ENCODE measurements around the gene TGFBI.

Gene TGFBI

DNA sequence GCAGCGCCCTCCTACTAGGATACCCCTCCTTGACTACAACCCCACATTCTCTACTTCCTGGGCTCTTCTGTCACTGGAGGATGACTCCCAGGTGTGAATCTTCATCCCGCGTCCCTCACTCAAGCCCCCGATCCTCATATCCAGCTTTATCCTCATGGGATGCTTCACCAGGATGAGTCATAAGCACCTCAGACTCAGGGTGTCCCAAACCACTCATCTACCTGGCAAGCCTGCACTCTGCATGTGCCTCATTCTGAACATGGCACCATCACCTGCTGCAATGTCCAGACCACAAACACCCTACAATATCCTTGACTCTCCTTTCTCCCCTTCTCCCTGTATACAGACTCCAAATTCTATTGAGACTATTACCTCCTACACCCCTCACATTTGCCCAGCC, 1.5 kb upstream of the TGFBI start:
- H3K27ac Mint-ChIP-seq, result no peak overlapping the region
- CTCF ChIA-PET, result no interaction called here
- DNase-seq, result no peak
- no peak overlapping the region for H3K4me3 Mint-ChIP-seq
- H3K36me3 Mint-ChIP-seq, result no peaks in the 10 kb centered on the region
- H3K27me3 Mint-ChIP-seq, result peaks cover 58% of the 10 kb centered on the region
- no peaks in the 10 kb centered on the region for H3K9me3 Mint-ChIP-seq
- H3K4me1 Mint-ChIP-seq, result no peaks in the 10 kb centered on the region

DNA sequence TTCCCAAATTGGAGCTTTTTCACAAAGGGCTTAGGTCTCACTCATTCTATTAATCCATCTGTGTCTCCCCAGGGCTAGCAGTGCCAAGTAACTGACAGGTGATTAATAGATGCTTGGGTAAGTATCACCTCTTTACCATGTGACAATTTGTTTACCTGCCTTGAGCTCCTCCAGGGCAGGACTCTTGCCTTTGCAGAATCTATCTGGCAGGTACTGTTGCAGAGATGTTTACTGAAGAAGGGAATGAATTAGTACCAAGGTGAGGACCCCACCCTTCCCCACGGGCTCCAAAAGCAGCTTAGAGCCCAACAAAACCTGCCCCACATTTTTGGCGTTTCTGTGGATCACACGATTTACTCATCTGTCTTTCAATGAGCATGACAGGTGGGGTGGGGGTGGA, 698 bp upstream of the TGFBI start:
- no peak overlapping the region for H3K4me3 Mint-ChIP-seq
- no peaks in the 10 kb centered on the region for H3K36me3 Mint-ChIP-seq
- no peaks in the 10 kb centered on the region for H3K9me3 Mint-ChIP-seq
- no peak for DNase-seq
- CTCF ChIA-PET, result no interaction called here
- peaks cover 55% of the 10 kb centered on the region for H3K27me3 Mint-ChIP-seq
- H3K4me1 Mint-ChIP-seq, result no peaks in the 10 kb centered on the region
- H3K27ac Mint-ChIP-seq, result no peak overlapping the region

DNA sequence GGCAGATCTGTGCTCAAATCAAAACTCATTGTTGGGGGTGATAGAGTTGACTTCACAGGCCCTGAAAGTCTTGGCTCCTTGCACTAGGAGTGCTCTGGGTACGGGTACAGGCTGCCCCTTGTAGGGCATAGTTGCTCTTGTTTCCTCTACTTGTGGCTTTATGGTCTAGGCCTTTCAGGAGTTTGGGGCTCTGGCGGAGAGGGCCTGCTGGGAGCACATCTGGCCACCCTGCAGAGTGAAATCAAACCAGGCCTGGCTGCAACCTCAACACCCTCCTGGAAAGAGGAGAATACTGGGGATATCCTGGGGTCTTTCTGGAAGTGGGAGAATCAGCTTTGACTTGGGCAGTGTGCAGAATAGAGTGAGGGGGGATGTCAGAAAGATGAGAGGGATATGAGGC, 1.5 kb downstream of the TGFBI start:
- Mint-ChIP-seq H3K27me3 (peaks cover 48% of the 10 kb centered on the region), H3K27ac (no peak overlapping the region), H3K36me3 (no peaks in the 10 kb centered on the region), H3K4me1 (no peaks in the 10 kb centered on the region), H3K9me3 (no peaks in the 10 kb centered on the region), H3K4me3 (no peak overlapping the region)
- no peak for DNase-seq
- CTCF ChIA-PET, result no interaction called here

DNA sequence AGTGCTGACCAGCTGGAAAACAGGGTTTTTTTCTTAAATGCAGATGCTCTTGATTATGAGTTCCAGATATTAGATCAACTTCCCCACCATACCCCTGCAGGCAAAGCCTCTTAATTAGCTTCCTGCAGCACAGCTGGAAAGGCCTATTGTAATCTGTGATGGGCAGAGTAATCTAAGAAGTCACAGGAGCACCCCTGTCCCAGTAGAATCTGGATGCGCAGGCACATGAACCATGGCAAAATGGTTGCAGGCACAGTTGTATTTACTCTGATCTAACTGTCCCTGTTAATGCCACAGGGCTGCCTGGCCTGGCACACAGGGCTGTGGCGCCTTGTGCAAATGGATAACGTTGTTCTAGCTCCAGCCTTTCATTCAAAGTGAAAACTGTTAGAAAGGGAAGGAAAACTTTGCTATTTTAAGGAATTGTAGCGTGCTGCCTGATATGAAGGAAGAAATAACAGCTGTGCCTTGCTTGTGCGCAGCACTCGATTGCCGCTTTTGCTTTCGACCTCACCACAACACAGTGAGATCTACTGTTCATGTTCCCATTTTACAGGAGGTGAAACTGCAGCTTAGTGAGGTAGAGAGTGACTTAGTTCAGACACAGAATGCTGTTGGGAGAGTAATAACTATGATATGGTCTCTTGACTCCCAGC, 2.3 kb downstream of the TGFBI start:
- Mint-ChIP-seq H3K9me3 (no peaks in the 10 kb centered on the region), H3K36me3 (no peaks in the 10 kb centered on the region), H3K4me3 (no peak overlapping the region), H3K27ac (no peak overlapping the region), H3K27me3 (peaks cover 44% of the 10 kb centered on the region), H3K4me1 (peaks cover 3% of the 10 kb centered on the region)
- CTCF ChIA-PET, result no interaction called here
- DNase-seq, result no peak

DNA sequence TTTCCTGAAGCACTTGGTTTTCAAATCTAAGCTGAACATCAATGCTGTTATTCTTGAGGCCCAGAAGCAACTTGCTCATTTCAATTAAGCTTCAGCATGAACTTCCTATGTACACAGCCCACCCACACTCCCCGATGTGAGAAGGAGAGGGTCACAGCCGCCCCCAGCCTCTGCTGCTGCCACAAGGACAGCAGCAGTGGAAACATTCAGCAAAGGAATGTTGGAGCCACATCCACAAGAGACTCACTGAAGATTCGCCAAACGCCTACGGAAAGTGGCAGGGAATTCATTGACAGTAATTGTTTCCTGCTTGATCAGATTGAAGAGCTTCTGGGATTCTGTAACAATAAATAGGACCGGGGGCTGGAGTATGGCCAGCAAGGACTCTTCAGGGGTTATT, 2.9 kb downstream of the TGFBI start:
- H3K4me3 Mint-ChIP-seq, result no peak overlapping the region
- H3K9me3 Mint-ChIP-seq, result no peaks in the 10 kb centered on the region
- H3K27ac Mint-ChIP-seq, result no peak overlapping the region
- CTCF ChIA-PET, result no interaction called here
- no peak for DNase-seq
- H3K4me1 Mint-ChIP-seq, result peaks cover 8% of the 10 kb centered on the region
- peaks cover 39% of the 10 kb centered on the region for H3K27me3 Mint-ChIP-seq
- no peaks in the 10 kb centered on the region for H3K36me3 Mint-ChIP-seq

DNA sequence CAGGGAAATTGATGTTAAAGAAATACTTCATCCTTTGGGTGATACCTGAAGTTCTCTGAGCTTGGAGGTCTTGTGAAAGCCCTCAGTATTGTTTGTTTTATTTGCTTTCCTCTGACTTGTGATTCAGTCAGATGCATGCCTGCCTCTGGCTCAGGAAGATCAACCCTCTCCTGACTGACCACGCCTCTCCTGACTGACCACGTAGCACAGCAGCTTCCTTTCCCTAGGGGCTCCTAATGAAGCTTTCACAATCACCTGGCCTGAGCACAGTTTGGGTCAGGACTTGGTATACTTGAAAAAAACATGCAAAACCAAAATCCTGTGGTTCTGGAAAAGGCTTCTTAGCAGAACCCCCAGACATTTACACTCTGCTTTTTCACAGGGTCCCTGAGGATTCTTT, 3.8 kb downstream of the TGFBI start:
- CTCF ChIA-PET, result interaction anchor here (1.1 kb wide), 1 partner anchor 49 kb away, joined by 4 read pairs; no protein-coding TSS in a partner anchor
- peaks cover 16% of the 10 kb centered on the region for H3K4me1 Mint-ChIP-seq
- H3K9me3 Mint-ChIP-seq, result no peaks in the 10 kb centered on the region
- DNase-seq, result no peak
- peaks cover 31% of the 10 kb centered on the region for H3K27me3 Mint-ChIP-seq
- no peaks in the 10 kb centered on the region for H3K36me3 Mint-ChIP-seq
- H3K4me3 Mint-ChIP-seq, result no peak overlapping the region
- H3K27ac Mint-ChIP-seq, result no peak overlapping the region

DNA sequence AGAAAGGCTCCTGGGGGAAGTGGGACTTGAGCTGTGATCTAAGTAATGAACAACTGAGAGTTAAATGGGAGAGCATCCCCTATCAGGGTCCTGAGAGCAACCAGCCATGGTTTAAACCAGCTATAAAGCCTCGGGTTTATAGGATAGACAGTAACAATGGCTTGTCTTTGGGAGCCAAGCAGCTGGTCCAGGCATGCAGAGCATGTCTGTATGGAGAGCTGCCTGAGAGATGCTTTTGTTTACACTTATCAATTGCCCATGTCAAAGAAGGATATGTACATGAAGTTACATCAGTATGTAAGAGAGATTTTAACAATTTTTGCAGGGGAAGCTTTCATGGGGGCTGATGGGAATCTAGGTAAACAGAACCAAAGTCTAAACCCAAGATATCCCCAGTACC, 4.4 kb downstream of the TGFBI start:
- CTCF ChIA-PET, result interaction anchor here (1.1 kb wide), 1 partner anchor 48 kb away, joined by 4 read pairs; no protein-coding TSS in a partner anchor
- H3K4me3 Mint-ChIP-seq, result no peak overlapping the region
- no peak overlapping the region for H3K27ac Mint-ChIP-seq

DNA sequence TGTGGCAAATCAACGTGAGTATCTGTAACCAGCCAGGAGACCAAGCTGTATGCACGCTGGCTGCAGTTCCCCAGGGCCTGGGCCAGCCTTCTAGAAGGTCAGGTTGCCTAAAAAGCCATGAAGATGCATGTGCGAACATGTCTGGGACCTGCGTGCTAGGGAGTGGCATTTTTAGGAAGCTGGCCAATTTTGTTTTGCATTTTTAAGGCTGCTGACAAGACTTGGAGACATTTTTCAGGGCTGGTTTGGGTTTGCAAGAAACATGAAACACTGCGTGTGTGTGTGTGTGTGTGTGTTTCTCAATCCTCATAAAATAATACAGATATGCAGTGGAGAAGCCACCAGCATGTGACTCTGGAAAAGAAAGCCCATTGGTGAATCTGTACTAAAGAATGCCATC, 5.1 kb downstream of the TGFBI start:
- CTCF ChIA-PET, result interaction anchor here (0.6 to 1.1 kb wide), 2 partner anchors 48 to 479 kb away, joined by 3 to 4 read pairs; no protein-coding TSS in a partner anchor
- Mint-ChIP-seq H3K4me3 (no peak overlapping the region), H3K36me3 (no peaks in the 10 kb centered on the region), H3K4me1 (peaks cover 22% of the 10 kb centered on the region), H3K27me3 (peaks cover 18% of the 10 kb centered on the region), H3K9me3 (no peaks in the 10 kb centered on the region), H3K27ac (no peak overlapping the region)
- DNase-seq, result no peak

More for the DNA sequence above, 4.4 kb downstream of the TGFBI start:
- Mint-ChIP-seq H3K4me1 (peaks cover 22% of the 10 kb centered on the region), H3K36me3 (no peaks in the 10 kb centered on the region), H3K27me3 (peaks cover 24% of the 10 kb centered on the region), H3K9me3 (no peaks in the 10 kb centered on the region)
- DNase-seq, result no peak

DNA sequence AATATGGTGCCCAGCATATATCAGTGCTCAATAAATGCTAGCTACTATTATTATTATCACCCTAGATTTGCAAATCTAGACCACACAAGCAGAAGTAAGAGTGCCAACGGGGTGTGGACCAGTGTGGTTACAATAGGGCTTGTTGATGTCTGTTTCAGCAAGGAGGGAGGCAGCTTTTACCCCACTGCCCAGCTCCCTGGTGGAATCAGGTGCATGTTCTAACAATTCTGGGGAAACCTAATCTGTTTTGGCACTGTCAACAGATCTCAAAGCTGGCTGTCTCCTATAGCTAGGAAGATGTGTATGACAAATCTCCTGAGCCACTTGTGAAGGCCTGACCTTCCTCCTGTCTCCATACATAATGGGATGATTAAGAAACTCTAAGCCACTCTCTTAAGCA, 5.7 kb downstream of the TGFBI start:
- Mint-ChIP-seq H3K9me3 (no peaks in the 10 kb centered on the region), H3K4me3 (no peak overlapping the region), H3K27ac (no peak overlapping the region), H3K27me3 (peaks cover 12% of the 10 kb centered on the region), H3K4me1 (peaks cover 22% of the 10 kb centered on the region), H3K36me3 (no peaks in the 10 kb centered on the region)
- no peak for DNase-seq
- CTCF ChIA-PET, result interaction anchor here (0.6 kb wide), 1 partner anchor 478 kb away, joined by 3 read pairs; no protein-coding TSS in a partner anchor

DNA sequence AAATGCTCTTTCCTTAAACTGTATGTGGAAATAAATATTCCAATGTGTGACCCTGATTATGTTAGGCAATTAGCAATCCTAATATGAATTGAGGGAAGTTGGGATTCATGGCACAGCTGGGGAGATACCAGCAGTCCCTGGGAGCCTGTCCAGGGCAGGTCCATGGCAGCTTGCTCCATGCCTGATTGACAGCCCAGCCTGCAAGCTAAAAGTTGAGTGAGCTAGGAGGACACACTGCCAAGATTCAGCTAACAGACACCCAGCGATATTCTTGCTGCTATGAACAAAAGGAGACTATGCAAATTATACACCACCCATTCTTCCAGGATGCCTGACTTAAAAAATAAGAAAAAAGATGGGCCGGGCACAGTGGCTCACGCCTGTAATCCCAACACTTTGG, 6.2 kb downstream of the TGFBI start:
- Mint-ChIP-seq H3K9me3 (no peaks in the 10 kb centered on the region), H3K27me3 (peaks cover 8% of the 10 kb centered on the region), H3K27ac (no peak overlapping the region), H3K4me3 (no peak overlapping the region), H3K4me1 (peaks cover 22% of the 10 kb centered on the region), H3K36me3 (no peaks in the 10 kb centered on the region)
- CTCF ChIA-PET, result no interaction called here
- no peak for DNase-seq

DNA sequence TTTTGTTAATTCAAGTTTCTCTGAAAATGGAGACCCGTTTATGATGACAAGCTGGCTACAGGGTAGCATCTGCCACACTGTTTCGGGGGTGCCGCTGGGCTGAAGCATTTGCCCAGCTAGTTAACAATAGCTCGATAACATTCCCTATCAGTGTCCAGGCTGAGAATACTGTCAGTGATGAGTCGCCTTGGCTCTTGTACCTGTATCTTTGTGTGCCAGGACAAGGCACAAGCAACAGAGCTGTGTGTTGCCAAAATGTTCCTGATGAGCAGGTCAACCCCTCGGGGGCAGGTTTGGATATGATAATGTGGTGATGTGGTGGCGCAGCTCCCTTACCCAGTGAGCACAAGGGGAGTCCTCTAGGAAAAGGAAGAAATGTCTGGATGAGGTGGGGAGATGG, 7.0 kb downstream of the TGFBI start:
- CTCF ChIA-PET, result interaction anchor here (1.0 kb wide), 1 partner anchor 95 kb away, joined by 3 read pairs; no protein-coding TSS in a partner anchor
- Mint-ChIP-seq H3K4me1 (peaks cover 22% of the 10 kb centered on the region), H3K4me3 (no peak overlapping the region)

DNA sequence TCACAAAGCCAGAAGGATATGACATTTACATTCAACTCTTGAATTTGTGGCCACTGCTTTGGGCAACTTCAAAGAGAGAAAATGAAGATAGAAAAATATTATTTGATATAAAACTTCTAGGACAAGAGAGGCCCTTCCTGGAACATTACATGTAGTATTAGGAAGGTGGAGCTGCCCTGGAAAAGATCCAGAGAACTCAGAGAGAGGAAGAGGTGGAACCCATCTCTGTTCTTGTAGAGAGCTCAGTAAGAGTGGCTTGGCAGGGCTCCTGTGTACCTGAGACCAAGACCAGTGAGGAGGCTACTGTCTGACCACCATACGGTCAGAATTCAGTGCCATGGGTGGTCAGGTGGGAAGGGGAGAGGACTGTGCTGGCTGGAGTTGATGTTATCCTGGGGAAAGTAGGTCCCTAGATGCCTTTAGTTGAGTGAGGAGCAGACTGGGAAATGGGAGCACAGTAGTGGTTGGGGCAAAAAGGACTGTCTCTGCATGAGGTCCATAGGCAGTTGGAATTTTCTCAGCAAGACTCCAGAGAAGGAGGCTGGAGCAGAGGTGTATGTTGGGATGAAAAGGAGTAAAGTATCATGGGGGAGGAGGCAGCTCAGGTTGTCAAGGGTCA, 7.6 kb downstream of the TGFBI start:
- Mint-ChIP-seq H3K4me1 (peaks cover 22% of the 10 kb centered on the region), H3K9me3 (no peaks in the 10 kb centered on the region), H3K36me3 (no peaks in the 10 kb centered on the region), H3K4me3 (no peak overlapping the region), H3K27me3 (no peaks in the 10 kb centered on the region), H3K27ac (peak overlapping the region; percentile 71)
- no peak for DNase-seq
- CTCF ChIA-PET, result interaction anchor here (1.0 kb wide), 1 partner anchor 95 kb away, joined by 3 read pairs; no protein-coding TSS in a partner anchor

More for the DNA sequence above, 7.0 kb downstream of the TGFBI start:
- Mint-ChIP-seq H3K27me3 (no peaks in the 10 kb centered on the region), H3K27ac (no peak overlapping the region), H3K9me3 (no peaks in the 10 kb centered on the region), H3K36me3 (no peaks in the 10 kb centered on the region)
- no peak for DNase-seq

DNA sequence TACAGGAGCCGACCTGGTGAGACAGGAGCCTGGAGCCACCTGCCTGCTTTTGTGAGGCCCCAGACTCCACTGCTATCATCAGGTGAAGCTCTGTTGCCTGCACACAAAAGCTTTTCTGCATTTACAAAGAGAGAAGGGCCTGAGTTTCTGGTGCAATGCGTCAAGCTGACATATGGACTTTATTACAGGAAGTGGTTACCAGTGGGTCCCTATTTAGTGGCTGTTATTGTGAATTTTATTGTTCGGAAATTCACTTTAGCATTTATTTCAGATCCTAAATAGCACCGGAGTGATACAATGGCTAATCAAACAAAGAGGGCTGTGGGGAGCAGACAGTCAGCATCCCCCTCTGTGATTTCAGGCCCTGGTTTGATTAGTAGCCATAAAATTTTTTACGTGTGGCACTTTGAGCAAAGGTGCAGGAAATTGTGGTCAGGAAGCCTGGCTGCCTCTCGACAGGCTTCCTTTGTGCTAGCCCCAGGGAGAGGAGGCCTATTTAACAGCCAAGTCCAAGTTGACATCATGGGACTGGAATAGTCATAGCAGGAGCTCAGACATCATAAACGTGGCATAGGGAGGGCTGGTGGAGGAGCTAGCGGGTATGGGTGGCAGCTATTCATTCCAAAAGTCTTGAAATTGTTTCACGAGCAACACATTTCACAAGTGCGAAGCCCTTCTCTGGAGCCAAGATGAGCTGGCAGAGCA, 8.4 kb downstream of the TGFBI start:
- H3K4me3 Mint-ChIP-seq, result no peak overlapping the region
- peaks cover 22% of the 10 kb centered on the region for H3K4me1 Mint-ChIP-seq
- peak overlapping the region; percentile 71 for H3K27ac Mint-ChIP-seq
- H3K9me3 Mint-ChIP-seq, result no peaks in the 10 kb centered on the region
- H3K27me3 Mint-ChIP-seq, result no peaks in the 10 kb centered on the region
- H3K36me3 Mint-ChIP-seq, result no peaks in the 10 kb centered on the region
- CTCF ChIA-PET, result interaction anchor here (1.0 kb wide), 1 partner anchor 96 kb away, joined by 3 read pairs; no protein-coding TSS in a partner anchor
- DNase-seq, result peak; percentile 38

DNA sequence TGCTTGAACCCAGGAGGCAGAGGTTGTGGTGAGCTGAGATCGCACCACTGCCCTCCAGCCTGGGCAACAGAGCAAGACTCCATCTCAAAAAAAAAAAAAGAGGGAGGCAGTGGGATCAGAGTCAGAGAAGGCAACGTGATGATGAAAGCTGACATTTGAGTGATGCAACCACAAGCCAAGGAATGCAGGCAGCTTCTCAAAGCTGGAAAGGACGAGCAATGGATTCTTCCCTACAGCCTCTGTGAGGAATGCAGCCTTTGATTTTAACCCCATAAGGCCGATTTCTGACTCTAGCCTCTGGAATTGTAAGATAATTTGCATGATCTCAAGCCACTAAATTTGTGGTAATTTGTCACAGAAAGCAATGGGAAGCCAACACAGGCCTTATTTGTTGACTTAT, 9.8 kb downstream of the TGFBI start:
- Mint-ChIP-seq H3K27ac (no peak overlapping the region), H3K4me3 (no peak overlapping the region), H3K9me3 (no peaks in the 10 kb centered on the region), H3K27me3 (no peaks in the 10 kb centered on the region), H3K4me1 (peaks cover 30% of the 10 kb centered on the region), H3K36me3 (no peaks in the 10 kb centered on the region)
- DNase-seq, result no peak
- CTCF ChIA-PET, result no interaction called here

DNA sequence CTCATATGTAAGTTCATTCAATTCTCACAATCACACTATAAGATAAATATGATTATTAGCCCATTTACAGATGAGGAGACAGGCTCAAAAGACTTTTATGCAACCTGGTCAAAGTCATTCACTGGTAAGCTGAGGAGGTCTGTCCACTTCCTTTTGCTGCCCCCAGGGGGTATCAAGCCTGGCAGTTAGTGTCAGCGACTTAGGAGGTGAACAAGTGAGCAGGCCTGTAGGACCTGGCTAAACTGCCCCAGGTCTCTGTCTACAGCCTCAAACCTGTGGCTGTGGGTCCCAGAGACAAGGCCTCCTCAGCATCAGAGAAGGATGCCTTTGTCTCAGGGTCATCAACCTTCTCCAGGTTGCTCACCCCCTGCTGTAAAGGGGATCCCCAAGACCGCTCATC, 10.4 kb downstream of the TGFBI start:
- H3K27me3 Mint-ChIP-seq, result peaks cover 4% of the 10 kb centered on the region
- H3K4me1 Mint-ChIP-seq, result peaks cover 30% of the 10 kb centered on the region
- CTCF ChIA-PET, result no interaction called here
- no peaks in the 10 kb centered on the region for H3K36me3 Mint-ChIP-seq
- H3K27ac Mint-ChIP-seq, result no peak overlapping the region
- H3K9me3 Mint-ChIP-seq, result no peaks in the 10 kb centered on the region
- H3K4me3 Mint-ChIP-seq, result no peak overlapping the region
- DNase-seq, result no peak

All from activated naive CD4-positive, alpha-beta T cell treated with anti-CD3 and anti-CD28 coated beads, Interleukin-2, amount 10 ng/mL, durations not matched to agents 7 days and 5 days (primary cell).